GM19328 (cell line): ENCODE measurements around the gene AKAP8.
"Not testable (repeated sequence)": the region's sequence is repeated elsewhere in the genome, so short reads cannot be mapped to it uniquely, and the experiment has no call there.

Experiments used
- ATAC-seq: cut with Tn5 transposase; IDR thresholded peaks from one replicate; pipeline ENCODE4 v1.9.1; 2021; ENCODE audit warnings: mild to moderate bottlenecking, moderate library complexity; ENCODE audit not compliant: unreplicated experiment

AKAP8 gene

DNA sequence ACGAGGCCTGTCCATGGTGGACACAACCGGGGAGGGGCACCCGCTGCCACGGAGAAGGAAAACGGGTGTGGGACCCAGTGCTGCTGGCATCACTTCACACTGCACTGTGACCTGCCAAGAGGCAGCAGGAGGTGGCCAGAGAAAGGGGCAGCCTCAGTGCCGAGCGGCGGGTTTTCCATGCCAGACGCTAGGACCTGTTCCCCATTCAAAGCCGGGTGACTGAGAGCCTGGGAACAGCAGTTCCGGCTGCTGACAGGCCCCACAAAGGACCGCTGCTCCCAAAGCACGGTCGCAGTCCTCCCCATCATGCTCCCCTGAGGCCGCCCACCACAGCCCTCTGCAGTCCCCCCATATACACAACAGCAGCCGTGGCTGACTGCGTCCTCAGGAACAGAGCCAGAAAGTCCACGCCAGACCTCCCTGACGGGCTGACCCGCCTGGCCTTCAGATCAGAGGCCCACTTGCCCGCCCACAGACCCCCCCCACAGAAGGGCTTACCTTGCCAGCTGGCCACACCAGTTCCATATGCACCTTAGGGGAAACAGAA lies 5.4 kb downstream of the AKAP8 start:
- ATAC-seq: no peak

GRCh38 chr19:15373644-15374043 lies 5.9 kb downstream of the AKAP8 start:
- no peak for ATAC-seq

DNA sequence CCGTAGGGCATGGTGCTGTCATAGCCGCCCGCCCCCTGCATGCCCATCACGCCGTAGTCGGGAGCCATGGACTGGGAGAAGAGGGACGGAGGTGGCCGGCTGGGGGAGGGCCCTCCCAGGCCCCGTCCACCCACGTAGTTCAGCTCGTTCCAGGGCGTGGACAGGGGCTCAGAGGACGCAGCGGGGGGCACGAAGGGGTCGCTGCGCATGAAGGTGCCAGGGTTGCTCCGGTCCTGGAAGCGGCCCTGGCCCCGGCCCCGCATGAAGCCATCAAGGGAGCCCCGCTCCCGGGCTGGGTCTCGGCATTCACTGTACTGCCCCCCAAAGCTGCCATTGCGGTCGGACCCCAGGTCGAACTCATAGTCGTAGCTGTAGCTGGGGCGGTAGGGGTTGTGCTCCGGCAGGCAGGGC lies 6.7 kb downstream of the AKAP8 start:
- ATAC-seq: no peak

DNA sequence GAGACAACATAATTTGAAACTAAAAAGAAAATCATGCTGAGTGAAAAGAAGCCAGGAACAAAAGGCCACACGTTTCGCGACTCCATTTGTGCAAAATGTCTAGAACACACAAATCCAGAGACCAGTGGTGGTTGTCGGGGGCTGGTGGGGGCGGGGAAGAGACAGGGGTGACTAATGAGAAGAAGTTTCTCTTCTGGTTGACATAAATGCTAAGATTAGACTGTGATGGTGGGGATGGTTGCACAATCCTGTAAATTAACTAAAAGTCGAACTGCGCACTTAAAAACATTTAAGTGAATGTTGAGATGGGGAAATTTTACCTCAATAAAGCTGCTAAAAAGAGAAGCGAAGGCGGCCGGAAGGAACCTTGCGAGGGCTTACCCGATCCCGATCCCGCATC lies 7.1 kb downstream of the AKAP8 start:
- no peak for ATAC-seq

DNA sequence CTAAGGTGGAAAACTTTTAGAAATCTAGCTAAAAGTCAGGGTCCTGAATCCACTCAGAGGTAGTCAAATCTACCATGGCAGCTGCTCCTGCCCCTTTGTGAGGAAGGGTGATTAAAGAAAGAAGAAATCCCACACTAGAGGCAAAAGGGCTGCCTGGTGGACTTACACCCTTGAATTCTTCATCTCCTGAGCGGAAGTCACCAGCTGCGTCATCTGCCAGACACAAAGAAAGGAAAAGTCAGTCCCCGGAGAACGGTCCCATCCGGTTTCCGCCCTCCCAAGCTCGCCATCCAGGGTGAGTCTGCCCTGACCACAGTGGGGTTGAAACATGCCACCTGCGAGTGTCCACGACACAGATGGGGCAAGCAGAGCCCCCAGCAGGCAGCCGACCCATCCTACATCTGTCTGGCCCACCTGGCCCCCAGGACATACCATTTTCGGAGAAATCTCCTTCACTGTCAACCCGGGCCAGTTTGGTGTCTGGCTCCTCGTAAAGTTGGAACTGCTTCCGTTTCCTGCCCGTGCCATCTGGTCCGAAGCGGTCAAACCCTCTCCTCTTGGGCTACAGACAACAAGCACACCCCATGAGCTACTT lies 7.7 kb downstream of the AKAP8 start:
- no peak for ATAC-seq

DNA sequence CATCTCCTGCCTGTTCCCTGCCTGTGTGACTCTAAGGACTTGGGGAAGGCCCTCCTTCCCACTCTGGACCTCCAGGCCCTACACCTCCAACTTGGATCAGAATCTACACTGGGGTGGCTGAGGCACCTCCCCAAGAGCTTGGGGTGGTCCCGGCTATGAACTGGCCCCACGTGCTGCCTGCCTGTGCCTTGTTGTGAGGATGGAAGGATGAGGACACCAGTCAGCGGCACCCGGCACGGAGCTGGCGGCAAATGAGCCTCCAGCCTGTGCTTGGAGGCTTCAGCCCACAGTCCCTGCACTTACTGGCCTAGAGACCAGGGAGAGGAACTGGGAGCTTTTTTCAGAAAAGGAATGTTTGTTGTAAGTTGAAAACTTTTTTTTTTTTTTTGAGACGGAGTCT lies 8.5 kb downstream of the AKAP8 start:
- no peak for ATAC-seq

DNA sequence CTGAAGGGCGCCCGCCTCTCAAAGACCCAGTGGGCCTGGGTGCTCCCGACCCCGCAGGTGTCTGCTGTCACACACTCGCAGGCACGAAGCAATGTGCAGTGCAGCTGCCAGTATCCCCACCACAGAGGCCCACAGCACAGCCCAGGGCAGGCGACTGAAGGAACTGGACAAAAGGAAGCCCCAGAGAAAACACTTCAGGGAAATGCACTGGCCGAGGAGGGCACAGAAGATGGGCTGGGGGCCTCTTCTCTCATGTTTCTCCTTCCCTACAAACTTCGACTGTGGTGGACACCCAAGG lies 10.0 kb downstream of the AKAP8 start:
- no peak for ATAC-seq

DNA sequence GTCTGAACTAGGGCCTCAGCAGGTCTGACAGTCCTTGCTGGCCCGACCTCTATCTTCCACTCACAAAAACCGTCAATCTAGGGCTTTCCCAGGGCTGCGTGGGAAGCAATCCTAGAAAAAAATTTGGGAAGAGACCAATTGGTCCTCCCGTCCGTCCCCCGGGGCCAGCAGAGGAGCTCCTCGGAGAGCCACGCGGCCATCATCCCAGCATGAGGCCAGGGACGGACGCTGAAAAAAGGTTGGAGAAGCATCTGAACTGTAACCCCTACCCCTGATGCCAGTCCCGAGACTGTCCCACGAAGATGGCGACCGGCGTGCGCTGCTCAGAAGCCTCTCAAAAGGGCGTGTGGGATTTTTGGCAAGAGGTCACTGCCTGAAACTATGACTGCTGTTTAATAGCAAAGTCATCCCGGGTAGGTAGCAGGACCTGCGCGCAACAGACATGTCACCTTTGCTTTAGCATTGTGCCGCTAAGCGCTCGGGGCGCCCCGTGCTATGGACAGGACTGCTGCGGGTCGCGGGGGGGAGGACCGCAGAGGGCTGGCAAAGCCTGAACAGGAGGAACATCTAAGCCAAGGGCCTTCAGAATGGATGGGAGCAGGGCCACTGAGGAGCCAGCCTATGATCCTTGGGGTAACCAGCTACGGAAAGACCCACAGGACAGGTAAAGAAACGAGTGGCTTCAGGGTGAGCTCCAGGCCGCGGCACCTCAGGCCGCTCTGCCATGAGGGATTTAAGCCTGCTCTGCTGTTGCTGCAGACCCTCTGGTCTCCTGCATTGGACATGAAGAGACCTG lies 10.6 kb downstream of the AKAP8 start:
- no peak for ATAC-seq

DNA sequence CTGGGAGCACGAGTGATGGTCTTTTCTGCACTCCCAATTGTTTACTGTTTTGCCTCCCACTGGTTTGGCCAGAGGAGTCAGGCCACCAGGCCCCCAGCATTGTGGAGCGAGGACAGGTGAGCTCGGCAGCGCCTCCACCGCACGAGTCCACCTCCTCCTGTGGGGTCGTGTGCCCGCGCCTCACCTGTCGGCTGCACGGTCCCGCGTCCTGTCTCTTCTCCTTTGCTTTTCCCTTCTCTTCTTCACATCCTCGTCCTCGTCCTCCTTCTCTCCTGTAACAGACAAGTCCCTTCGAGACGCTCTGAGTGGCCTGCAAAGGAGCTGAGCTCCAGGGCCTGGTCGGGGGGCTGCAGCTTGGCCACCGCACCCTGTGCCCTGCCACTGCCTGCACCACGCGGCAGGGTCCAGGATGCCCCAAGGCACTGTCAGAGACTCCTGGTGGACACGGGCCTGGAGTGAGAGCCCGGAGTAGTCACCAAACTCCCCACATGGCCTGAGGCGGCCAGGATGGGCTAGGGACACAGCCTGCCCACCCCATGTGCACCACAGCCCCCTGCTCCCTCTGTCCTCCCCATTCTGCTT lies 11.4 kb downstream of the AKAP8 start:
- ATAC-seq: no peak

DNA sequence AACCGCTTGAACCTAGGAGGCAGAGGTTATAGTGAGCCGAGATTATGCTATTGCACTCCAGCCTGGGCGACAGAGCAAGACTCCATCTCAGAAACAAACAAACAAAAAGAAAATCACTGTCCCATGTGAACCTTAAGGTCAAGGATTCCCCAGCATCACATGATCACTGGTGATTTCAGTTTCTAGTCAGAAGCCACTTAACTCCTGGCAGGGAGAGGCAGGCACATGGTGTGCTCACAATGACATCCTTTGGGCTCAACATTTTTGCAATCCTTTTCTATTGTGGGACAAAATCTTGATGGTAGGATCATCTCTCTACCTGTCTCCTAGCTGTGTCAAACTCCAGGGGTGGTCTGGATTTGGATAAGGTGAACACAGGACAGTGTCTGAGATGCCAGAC lies 12.1 kb downstream of the AKAP8 start:
- no peak for ATAC-seq

DNA sequence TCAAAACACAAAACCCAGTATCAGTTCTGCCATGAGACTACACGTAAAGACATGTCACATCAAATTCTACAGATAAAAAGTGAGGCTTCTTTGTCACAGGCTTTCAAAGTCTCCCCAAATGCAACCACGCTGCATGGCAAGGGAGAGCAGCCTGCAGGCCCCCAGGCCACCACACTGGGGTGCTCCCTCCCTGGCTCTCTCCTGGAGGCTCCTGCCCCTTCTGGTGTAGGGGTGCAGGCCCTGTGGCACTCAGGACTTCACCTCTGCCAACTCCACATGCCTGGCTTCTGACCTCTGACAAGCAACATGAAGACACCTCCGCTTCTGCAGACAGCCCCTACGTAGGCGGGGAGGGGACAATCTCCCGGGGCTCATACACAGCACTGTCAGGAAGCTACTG lies 14.3 kb downstream of the AKAP8 start:
- no peak for ATAC-seq

GRCh38 chr19:15363791-15364190 lies 15.8 kb downstream of the AKAP8 start:
- ATAC-seq: not testable (repeated sequence)

- ATAC-seq: not testable (repeated sequence)
Measured at GRCh38 chr19:15363048-15363447, 16.5 kb downstream of the AKAP8 start.

- not testable (repeated sequence) for ATAC-seq
Measured at GRCh38 chr19:15360015-15360414, 19.6 kb downstream of the AKAP8 start.

DNA sequence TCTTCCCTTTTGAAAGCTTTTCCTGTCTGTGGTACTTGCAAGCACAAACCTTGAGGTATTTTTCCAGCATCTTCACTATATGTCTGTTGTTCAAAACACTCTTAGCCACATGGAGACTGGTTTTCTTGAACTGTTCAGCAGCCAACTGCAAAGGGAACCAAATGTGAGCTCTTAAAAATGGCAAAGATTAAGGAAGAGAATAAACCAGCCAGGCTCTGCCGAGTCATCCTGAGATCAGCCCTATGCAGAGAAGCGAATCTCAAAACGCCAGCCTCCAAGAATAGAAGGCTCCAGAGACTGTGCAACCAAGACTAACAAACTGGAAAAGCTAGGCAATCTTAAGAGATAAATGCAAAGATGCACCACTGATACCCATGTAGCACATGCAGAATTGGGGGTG lies 20.7 kb downstream of the AKAP8 start:
- no peak for ATAC-seq

DNA sequence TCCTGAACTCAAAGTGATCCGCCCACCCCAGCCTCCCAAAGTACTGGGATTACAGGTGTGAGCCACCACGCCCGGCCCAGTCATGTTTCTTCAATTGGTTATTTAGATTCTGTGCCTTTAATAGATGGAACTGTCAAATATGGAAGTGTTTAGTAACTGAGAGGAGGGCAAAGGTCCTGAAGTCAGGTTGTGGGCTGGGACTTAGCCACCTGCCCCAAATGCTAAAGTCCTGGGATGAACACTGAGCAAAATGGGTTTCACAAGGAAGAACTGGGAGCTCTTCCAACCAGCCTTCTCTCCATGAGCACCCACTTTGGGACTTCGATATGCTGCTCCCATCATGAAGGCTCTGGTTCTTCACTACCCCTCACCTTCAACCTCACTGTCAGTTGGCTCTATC lies 21.7 kb downstream of the AKAP8 start:
- no peak for ATAC-seq

DNA sequence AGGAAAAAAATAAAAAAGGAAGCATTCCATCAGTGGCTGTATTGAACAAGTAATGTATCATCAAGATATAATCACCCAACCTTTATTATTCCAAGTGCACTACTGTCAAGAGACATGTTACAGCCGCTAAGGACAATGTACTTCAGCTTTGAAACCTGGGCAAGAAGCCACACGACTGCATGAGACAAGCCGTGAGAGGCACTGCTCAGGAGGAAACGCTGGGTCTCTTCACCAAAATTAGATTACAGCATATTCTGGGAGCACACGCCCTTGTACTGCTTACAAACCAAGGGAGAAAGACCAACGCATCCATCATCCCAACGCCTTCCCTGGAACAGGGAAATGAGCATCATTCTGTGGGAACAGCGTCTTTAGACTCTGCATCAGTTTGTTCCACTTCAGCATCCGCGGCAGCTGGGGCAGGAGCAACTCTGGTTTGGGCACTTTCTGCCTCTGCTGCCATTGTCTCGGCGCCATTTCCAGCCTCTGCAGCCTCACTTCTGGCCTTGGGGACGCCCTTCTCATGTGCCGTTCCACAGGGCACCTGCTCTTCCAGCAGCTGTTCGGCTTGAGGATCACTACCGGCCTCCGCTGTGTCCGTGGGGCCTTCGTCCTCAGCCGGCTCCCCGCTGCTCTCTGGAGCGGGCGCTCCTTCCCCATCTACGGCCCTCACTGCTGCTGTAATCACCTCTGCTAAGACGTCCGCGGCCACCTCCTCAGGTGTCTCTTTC lies 24.9 kb downstream of the AKAP8 start:
- no peak for ATAC-seq

- ATAC-seq: no peak
Measured at GRCh38 chr19:15353908-15354307, 25.7 kb downstream of the AKAP8 start.

- ATAC-seq: not testable (repeated sequence)
Measured at GRCh38 chr19:15352535-15352934, 27.1 kb downstream of the AKAP8 start.

GRCh38 chr19:15341328-15341727 lies 38.3 kb downstream of the AKAP8 start:
- not testable (repeated sequence) for ATAC-seq

- no peak for ATAC-seq
Measured at GRCh38 chr19:15340086-15340485, 39.5 kb downstream of the AKAP8 start.

GRCh38 chr19:15337202-15337601 lies 42.4 kb downstream of the AKAP8 start:
- ATAC-seq: no peak
